Vagina (tissue), 2 donors: ENCODE results near the gene NHERF2.

ENCODE experiments used
- POLR2A ChIP-seq, 2 donors: fragments of 450-650 bp; IDR thresholded peaks; one replicate each; pipeline ENCODE4 v1.6.1; 2017; ENCODE audit warnings: antibody characterized with exemption in 2 of 2, mild to moderate bottlenecking in 2 of 2, moderate library complexity in 2 of 2
- TF ChIP-seq, protein P1 (sequence below), 3 experiments: fragments of 450-650 bp in 2 of 3; fragments of 200-600 bp in 1 of 3; sonication (generic) in 1 of 3; IDR thresholded peaks; one replicate each; pipeline ENCODE4 v1.5.1; 2017 to 2019; ENCODE audit warnings: antibody characterized with exemption in 3 of 3, mild to moderate bottlenecking in 2 of 3, moderate library complexity in 2 of 3

DNA sequence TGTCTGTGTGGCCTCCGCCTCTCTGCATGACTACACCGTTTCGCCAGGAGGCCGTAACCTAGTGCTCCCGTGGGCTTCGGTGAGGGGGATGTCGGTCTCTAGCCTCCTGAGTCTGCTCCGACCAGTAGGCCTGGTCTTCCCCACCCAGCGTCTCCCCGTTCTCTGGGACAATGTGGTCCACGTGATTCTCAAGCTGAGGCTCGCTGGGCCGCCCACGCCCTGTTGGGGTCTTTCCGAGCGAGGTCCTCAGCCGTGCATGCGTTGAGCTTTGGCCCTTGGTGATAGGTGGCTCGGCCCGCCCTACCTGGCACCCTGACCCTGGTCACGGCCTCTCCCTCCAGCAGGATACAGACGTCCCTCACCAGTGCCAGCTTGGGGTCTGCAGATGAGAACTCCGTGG is 52.0 kb downstream of the NHERF2 start:
- TF ChIP-seq, protein P1, sequence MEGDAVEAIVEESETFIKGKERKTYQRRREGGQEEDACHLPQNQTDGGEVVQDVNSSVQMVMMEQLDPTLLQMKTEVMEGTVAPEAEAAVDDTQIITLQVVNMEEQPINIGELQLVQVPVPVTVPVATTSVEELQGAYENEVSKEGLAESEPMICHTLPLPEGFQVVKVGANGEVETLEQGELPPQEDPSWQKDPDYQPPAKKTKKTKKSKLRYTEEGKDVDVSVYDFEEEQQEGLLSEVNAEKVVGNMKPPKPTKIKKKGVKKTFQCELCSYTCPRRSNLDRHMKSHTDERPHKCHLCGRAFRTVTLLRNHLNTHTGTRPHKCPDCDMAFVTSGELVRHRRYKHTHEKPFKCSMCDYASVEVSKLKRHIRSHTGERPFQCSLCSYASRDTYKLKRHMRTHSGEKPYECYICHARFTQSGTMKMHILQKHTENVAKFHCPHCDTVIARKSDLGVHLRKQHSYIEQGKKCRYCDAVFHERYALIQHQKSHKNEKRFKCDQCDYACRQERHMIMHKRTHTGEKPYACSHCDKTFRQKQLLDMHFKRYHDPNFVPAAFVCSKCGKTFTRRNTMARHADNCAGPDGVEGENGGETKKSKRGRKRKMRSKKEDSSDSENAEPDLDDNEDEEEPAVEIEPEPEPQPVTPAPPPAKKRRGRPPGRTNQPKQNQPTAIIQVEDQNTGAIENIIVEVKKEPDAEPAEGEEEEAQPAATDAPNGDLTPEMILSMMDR (IDR thresholded peaks at IDR 0.05): no peak
- no peak for TF ChIP-seq POLR2A (IDR thresholded peaks at IDR 0.05)
